Lung (tissue), 12 donors: ENCODE data around the gene ABHD5. TPM values are rescaled to one million over a fixed set of nuclear protein-coding genes. Genes with fewer than 3 reads are reported as not detected.

ENCODE experiments used
- ATAC-seq: fragments of 200-7000 bp; cut with Tn5 transposase; one replicate; pipeline ENCODE4 v1.9.1; 2020; ENCODE audit warnings: moderate number of reproducible peaks; ENCODE audit not compliant: insufficient read depth, low FRiP score
- DNase-seq, 3 donors: peaks; one replicate each; pipeline ENCODE4 v3.0.0-alpha.2; 2013 to 2017
- H3K27ac ChIP-seq, 2 donors: one replicate each; pipeline ENCODE4 v1.5.1; 2013; ENCODE audit warnings: mild to moderate bottlenecking in 2 of 2, moderate library complexity in 2 of 2, control low read depth in 1 of 2, inconsistent platforms in 1 of 2, low read depth in 1 of 2, low read length in 1 of 2
- H3K27me3 ChIP-seq, 3 donors: one replicate each; pipeline ENCODE4 v1.5.1; 2013; ENCODE audit warnings: low read length in 2 of 3; ENCODE audit not compliant: control insufficient read depth in 3 of 3, insufficient read depth in 3 of 3
- H3K36me3 ChIP-seq, 4 donors: one replicate each; pipeline ENCODE4 v1.5.1; 2013; ENCODE audit warnings: low read length in 4 of 4, mild to moderate bottlenecking in 1 of 4, moderate library complexity in 1 of 4; ENCODE audit not compliant: control insufficient read depth in 4 of 4, insufficient read depth in 4 of 4
- H3K4me1 ChIP-seq, 5 donors: one replicate each; pipeline ENCODE4 v1.5.1; 2013; ENCODE audit warnings: low read length in 5 of 5, mild to moderate bottlenecking in 2 of 5, moderate library complexity in 1 of 5; ENCODE audit not compliant: control insufficient read depth in 5 of 5, insufficient read depth in 5 of 5
- H3K4me3 ChIP-seq: one replicate; pipeline ENCODE4 v1.5.1; 2013; ENCODE audit warnings: mild to moderate bottlenecking, control low read depth, moderate library complexity
- H3K9ac ChIP-seq, 2 donors: one replicate each; pipeline ENCODE4 v1.5.1; 2013; ENCODE audit warnings: low read length in 2 of 2, control low read depth in 1 of 2; ENCODE audit not compliant: insufficient read depth in 1 of 2
- H3K9me3 ChIP-seq, 4 donors: one replicate each; pipeline ENCODE4 v1.5.1; 2013; ENCODE audit warnings: low read length in 3 of 4, mild to moderate bottlenecking in 1 of 4, moderate library complexity in 1 of 4; ENCODE audit not compliant: control insufficient read depth in 4 of 4, insufficient read depth in 3 of 4
- CTCF ChIP-seq: IDR thresholded peaks from 2 replicates; pipeline ENCODE4 v1.5.1; 2012; ENCODE audit warnings: mild to moderate bottlenecking; ENCODE audit errors: control extremely low read depth, extremely low read depth
- WGBS, 2 donors: extraction: QIAGEN DNeasy Blood & Tissue Kit; methylation state at CpG; one replicate each; pipeline ENCODE4 v1.1.7; 2013; 5-methylcytosine and 5-hydroxymethylcytosine counted together
- polyA plus RNA-seq, 2 donors: library from polyadenylated mRNA; stranded (reverse); fragments of 200-250 nt; gene quantifications; one replicate each; pipeline ENCODE4 v1.2.1, GENCODE V29; 2013
- total RNA-seq, 2 donors: library from RNA; depleted of rRNA in 1 of 2; stranded (reverse); fragments of >200 nt in 1 of 2; gene quantifications; one replicate each; pipeline ENCODE4 v1.2.1, GENCODE V29; 2014 to 2021
- donor health status: control.
- donor health status: control.
- donor health status: Bipolar disorder and iron deficiency.
- donor health status: healthy.
- donor health status: DM: yes; HTN: yes; CAD: no.

ABHD5 gene
- total and polyA plus RNA-seq, 4 donors, result 18.3 to 31.4 (median 30.9) TPM

GRCh38 chr3:43728476-43728875 lies 37.7 kb downstream of the ABHD5 start:
- Histone ChIP-seq H3K36me3 (peaks cover 0 to 9% (median 3%) of the 10 kb centered on the region in 4 donors), H3K27me3 (no peaks in the 10 kb centered on the region), H3K4me1 (no peaks in the 10 kb centered on the region), H3K4me3 (no peak overlapping the region), H3K27ac (no peak overlapping the region), H3K9me3 (no peaks in the 10 kb centered on the region), H3K9ac (no peak overlapping the region)
- WGBS, 2 donors, result 75 to 78% methylated on average over 5 of the region's 5 CpGs
- ATAC-seq, result no peak
- no peak for DNase-seq
- TF ChIP-seq CTCF, result no peak

- no peak for TF ChIP-seq CTCF
- 94% methylated on average over 5 of the region's 5 CpGs for WGBS, 2 donors
- ATAC-seq (no peak), DNase-seq (no peak)
- peaks cover 0 to 1% (median 0%) of the 10 kb centered on the region in 4 donors for H3K9me3 ChIP-seq
- no peak overlapping the region for H3K4me3 ChIP-seq
- H3K9ac ChIP-seq, result no peak overlapping the region
- H3K27ac ChIP-seq, result no peak overlapping the region
- peaks cover 0 to 9% (median 3%) of the 10 kb centered on the region in 4 donors for H3K36me3 ChIP-seq
- no peaks in the 10 kb centered on the region for H3K27me3 ChIP-seq
- H3K4me1 ChIP-seq, result peaks cover 0 to 2% (median 0%) of the 10 kb centered on the region in 5 donors
These were observed 38.2 kb downstream of the ABHD5 start for GRCh38 chr3:43728947-43729346.

- Histone ChIP-seq H3K9me3 (peaks cover 0 to 2% (median 0%) of the 10 kb centered on the region in 4 donors), H3K4me3 (no peak overlapping the region), H3K36me3 (peaks cover 0 to 6% (median 3%) of the 10 kb centered on the region in 4 donors), H3K27me3 (no peaks in the 10 kb centered on the region), H3K27ac (no peak overlapping the region), H3K4me1 (peaks cover 0 to 4% (median 0%) of the 10 kb centered on the region in 5 donors), H3K9ac (no peak overlapping the region)
- WGBS, 2 donors, result 71 to 72% methylated on average over 1 of the region's 1 CpG
- no peak for TF ChIP-seq CTCF
- ATAC-seq (peak; percentile 58), DNase-seq (no peak)
These were observed 39.1 kb downstream of the ABHD5 start for GRCh38 chr3:43729707-43730414.
